AG09309 (cell line): ENCODE data around the gene PGLYRP1.

Experiments used
- DNase-seq: peaks from one replicate; pipeline ENCODE4 v3.0.0-alpha.2; 2010; ENCODE audit warnings: low read depth
- H3K4me3 ChIP-seq: 2 replicates; pipeline ENCODE4 v1.5.1; 2011; ENCODE audit warnings: mild to moderate bottlenecking, low read depth, low read length, moderate library complexity; ENCODE audit not compliant: control insufficient read depth
- CTCF ChIP-seq: IDR thresholded peaks from 2 replicates; pipeline ENCODE4 v1.5.1; 2011; ENCODE audit warnings: mild to moderate bottlenecking, low read depth, low read length, inconsistent platforms; ENCODE audit not compliant: insufficient read depth, control insufficient read depth; ENCODE audit errors: missing control alignments

PGLYRP1 gene

GRCh38 chr19:46023311-46023779 lies 492 bp upstream of the PGLYRP1 start:
- TF ChIP-seq CTCF = no peak
- DNase-seq = no peak
- H3K4me3 ChIP-seq = no peak overlapping the region

GRCh38 chr19:46022061-46022430 lies 807 bp downstream of the PGLYRP1 start:
- DNase-seq = no peak
- no peak for TF ChIP-seq CTCF
- no peak overlapping the region for H3K4me3 ChIP-seq

GRCh38 chr19:46021531-46022041 lies 1.3 kb downstream of the PGLYRP1 start:
- no peak for DNase-seq
- no peak for TF ChIP-seq CTCF
- no peak overlapping the region for H3K4me3 ChIP-seq

- no peak for TF ChIP-seq CTCF
- DNase-seq = no peak
- H3K4me3 ChIP-seq = no peak overlapping the region
Measured at GRCh38 chr19:46020819-46021125, 2.1 kb downstream of the PGLYRP1 start.

- DNase-seq = no peak
- no peak for TF ChIP-seq CTCF
- no peak overlapping the region for H3K4me3 ChIP-seq
Measured at GRCh38 chr19:46019270-46019669, 3.6 kb downstream of the PGLYRP1 start.

GRCh38 chr19:46018729-46019251 lies 4.1 kb downstream of the PGLYRP1 start:
- no peak for DNase-seq
- no peak for TF ChIP-seq CTCF
- no peak overlapping the region for H3K4me3 ChIP-seq
